Endodermal cell (in vitro differentiated cells): ENCODE measurements around the gene TUFM. TPM values are rescaled to one million over a fixed set of nuclear protein-coding genes. Genes with fewer than 3 reads are reported as not detected.
"Not testable (repeated sequence)": the region's sequence is repeated elsewhere in the genome, so short reads cannot be mapped to it uniquely, and the experiment has no call there.

Experiments used
- DNase-seq: peaks from one replicate; pipeline ENCODE4 v3.0.0-alpha.2; 2017
- H3K27ac ChIP-seq: 2 replicates; pipeline ENCODE4 v1.5.1; 2013; ENCODE audit warnings: mild to moderate bottlenecking, low read depth, low read length, moderate library complexity
- H3K27me3 ChIP-seq: 2 replicates; pipeline ENCODE4 v1.6.1; 2013; ENCODE audit warnings: mild to moderate bottlenecking, low read length, moderate library complexity; ENCODE audit not compliant: insufficient read depth, control insufficient read depth, poor library complexity, severe bottlenecking
- H3K36me3 ChIP-seq: 2 replicates; pipeline ENCODE4 v1.7.0; 2013; ENCODE audit warnings: mild to moderate bottlenecking, low read length, moderate library complexity; ENCODE audit not compliant: control insufficient read depth, insufficient read depth
- H3K4me1 ChIP-seq: one replicate; pipeline ENCODE4 v1.7.0; 2013; ENCODE audit warnings: low read length; ENCODE audit not compliant: control insufficient read depth, insufficient read depth
- H3K4me3 ChIP-seq: 2 replicates; pipeline ENCODE4 v1.5.1; 2013; ENCODE audit warnings: mild to moderate bottlenecking, low read length, moderate library complexity
- H3K9ac ChIP-seq: 2 replicates; pipeline ENCODE4 v1.6.1; 2013; ENCODE audit warnings: mild to moderate bottlenecking, low read length, moderate library complexity; ENCODE audit not compliant: poor library complexity, severe bottlenecking; ENCODE audit errors: extremely low read depth
- H3K9me3 ChIP-seq: 2 replicates; pipeline ENCODE4 v1.6.1; 2013; ENCODE audit warnings: mild to moderate bottlenecking, low read length, moderate library complexity; ENCODE audit not compliant: control insufficient read depth
- H3K27ac Mint-ChIP-seq: 2 replicates; pipeline ENCODE4 v1.8.0; 2020; ENCODE audit warnings: mixed read lengths
- H3K27me3 Mint-ChIP-seq: 2 replicates; pipeline ENCODE4 v1.8.0; 2021; ENCODE audit warnings: mild to moderate bottlenecking, mixed read lengths; ENCODE audit not compliant: insufficient read depth
- H3K36me3 Mint-ChIP-seq: 2 replicates; pipeline ENCODE4 v1.8.0; 2020; ENCODE audit warnings: low read depth, mixed read lengths
- H3K4me1 Mint-ChIP-seq: 2 replicates; pipeline ENCODE4 v1.8.0; 2020; ENCODE audit warnings: mixed read lengths
- H3K4me3 Mint-ChIP-seq: 2 replicates; pipeline ENCODE4 v1.8.0; 2020; ENCODE audit warnings: mild to moderate bottlenecking, moderate library complexity, mixed read lengths
- H3K9me3 Mint-ChIP-seq: 2 replicates; pipeline ENCODE4 v1.8.0; 2020; ENCODE audit warnings: mild to moderate bottlenecking, mixed read lengths
- WGBS, 2 experiments: methylation state at CpG; one replicate each; pipeline versions ENCODE4 v1.1.5 to v1.1.7; 2013; ENCODE audit warnings: missing lambda C conversion rate in 2 of 2, mixed read lengths in 1 of 2; ENCODE audit not compliant: insufficient coverage in 1 of 2, insufficient read length in 1 of 2; 5-methylcytosine and 5-hydroxymethylcytosine counted together
- total RNA-seq, 2 donors: library from RNA; stranded (reverse); fragmentation: NEBNext Ultra II Directional in 1 of 2; extraction: Animal tissue kit (Norgen Biotek cat#: 25700) in 1 of 2; gene quantifications; 2 replicates in 1 of 2; 3 replicates in 1 of 2; pipeline ENCODE4 v1.2.1, GENCODE V29; 2021
- TF ChIP-seq, protein P1 (sequence below): fragments of 200-600 bp; sonication (generic); conservative IDR thresholded peaks from 2 replicates; pipeline ENCODE4 v1.5.0; 2021; ENCODE audit warnings: antibody characterized with exemption, mild to moderate bottlenecking

Gene TUFM
- total RNA-seq, 2 donors from 2014 or later, result 158 to 165 TPM

DNA sequence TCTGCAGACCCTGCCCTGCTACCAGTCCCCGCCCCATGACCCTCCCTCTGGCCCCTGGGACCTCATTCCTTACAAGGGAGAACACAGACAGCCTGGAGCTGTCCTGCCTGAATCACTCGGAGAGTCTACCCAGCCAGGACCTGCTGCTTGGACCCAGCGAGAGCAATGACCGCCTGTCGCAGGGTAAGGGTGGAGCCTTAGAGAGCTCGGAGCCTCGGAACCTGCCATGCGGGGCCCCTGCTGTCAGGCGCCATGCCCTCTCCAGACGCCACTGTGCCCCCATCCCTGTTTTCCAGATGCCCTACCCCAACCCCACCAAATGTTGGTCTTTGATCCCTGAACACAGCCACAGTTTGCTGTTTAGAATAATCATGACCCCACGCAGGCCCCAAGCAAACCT, 23.1 kb upstream of the TUFM start:
- no peak overlapping the region for H3K4me3 Mint-ChIP-seq
- Histone ChIP-seq H3K4me3 (no peak overlapping the region), H3K4me1 (peaks cover 7% of the 10 kb centered on the region), H3K9ac (no peak overlapping the region), H3K27ac (no peak overlapping the region), H3K36me3 (peaks cover 41% of the 10 kb centered on the region), H3K27me3 (no peaks in the 10 kb centered on the region), H3K9me3 (no peaks in the 10 kb centered on the region)
- peaks cover 45% of the 10 kb centered on the region for H3K36me3 Mint-ChIP-seq
- H3K27ac Mint-ChIP-seq, result no peak overlapping the region
- TF ChIP-seq, protein P1, sequence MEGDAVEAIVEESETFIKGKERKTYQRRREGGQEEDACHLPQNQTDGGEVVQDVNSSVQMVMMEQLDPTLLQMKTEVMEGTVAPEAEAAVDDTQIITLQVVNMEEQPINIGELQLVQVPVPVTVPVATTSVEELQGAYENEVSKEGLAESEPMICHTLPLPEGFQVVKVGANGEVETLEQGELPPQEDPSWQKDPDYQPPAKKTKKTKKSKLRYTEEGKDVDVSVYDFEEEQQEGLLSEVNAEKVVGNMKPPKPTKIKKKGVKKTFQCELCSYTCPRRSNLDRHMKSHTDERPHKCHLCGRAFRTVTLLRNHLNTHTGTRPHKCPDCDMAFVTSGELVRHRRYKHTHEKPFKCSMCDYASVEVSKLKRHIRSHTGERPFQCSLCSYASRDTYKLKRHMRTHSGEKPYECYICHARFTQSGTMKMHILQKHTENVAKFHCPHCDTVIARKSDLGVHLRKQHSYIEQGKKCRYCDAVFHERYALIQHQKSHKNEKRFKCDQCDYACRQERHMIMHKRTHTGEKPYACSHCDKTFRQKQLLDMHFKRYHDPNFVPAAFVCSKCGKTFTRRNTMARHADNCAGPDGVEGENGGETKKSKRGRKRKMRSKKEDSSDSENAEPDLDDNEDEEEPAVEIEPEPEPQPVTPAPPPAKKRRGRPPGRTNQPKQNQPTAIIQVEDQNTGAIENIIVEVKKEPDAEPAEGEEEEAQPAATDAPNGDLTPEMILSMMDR, result no peak
- WGBS, 2 experiments, result 92 to 96% methylated on average over 5 to 11 of the region's 11 CpGs
- H3K9me3 Mint-ChIP-seq, result no peaks in the 10 kb centered on the region
- H3K4me1 Mint-ChIP-seq, result peaks cover 13% of the 10 kb centered on the region
- no peaks in the 10 kb centered on the region for H3K27me3 Mint-ChIP-seq
- no peak for DNase-seq

DNA sequence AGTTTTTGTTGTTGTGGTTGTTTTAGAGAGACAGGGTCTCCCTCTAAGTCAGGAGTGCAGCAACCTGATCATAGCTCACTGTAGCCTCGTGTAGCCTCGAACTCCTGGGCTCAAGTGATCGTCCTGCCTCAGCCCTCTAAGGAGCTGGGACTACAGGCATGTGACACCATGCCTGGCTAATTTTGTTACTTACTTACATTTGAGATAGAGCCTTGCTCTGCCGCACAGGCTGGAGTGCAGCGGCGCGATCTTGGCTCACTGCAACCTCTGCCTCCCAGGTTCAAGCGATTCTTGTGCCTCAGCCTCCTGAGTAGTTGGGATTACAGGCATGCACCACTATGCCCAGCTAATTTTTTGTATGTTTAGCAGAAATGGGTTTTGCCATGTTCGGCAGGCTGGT, 21.5 kb upstream of the TUFM start:
- not testable (repeated sequence) for H3K27ac ChIP-seq, H3K9me3 ChIP-seq, H3K9me3 Mint-ChIP-seq, H3K27me3 ChIP-seq, H3K4me3 ChIP-seq, H3K27ac Mint-ChIP-seq, H3K4me3 Mint-ChIP-seq, H3K27me3 Mint-ChIP-seq, H3K9ac ChIP-seq, DNase-seq, H3K4me1 ChIP-seq
- Mint-ChIP-seq H3K4me1 (peaks cover 15% of the 10 kb centered on the region), H3K36me3 (peaks cover 35% of the 10 kb centered on the region)
- 89 to 96% methylated on average over 7 to 9 of the region's 9 CpGs for WGBS, 2 experiments
- peaks cover 31% of the 10 kb centered on the region for H3K36me3 ChIP-seq

DNA sequence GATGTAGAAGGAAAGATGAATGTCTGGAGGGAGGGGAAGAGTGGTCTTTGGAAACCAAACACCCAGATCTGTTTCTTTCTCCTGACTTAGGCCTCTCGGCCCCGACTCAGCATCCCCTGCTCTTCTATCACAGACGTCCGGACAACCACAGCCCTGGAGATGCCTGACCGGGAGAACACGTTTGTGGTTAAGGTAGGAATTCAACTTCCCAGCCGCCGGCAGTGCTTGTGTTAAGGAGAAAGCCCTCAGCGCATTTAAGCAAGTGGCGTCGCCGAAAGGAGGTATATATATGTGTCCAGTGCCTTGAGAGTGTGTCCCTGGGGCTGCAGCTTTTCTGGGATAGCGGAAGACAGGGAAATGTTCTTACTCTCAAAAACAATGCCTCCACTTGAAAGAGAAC, 21.1 kb upstream of the TUFM start:
- H3K9me3 Mint-ChIP-seq, result no peaks in the 10 kb centered on the region
- 92 to 94% methylated on average over 7 to 13 of the region's 13 CpGs for WGBS, 2 experiments
- Histone ChIP-seq H3K27me3 (no peaks in the 10 kb centered on the region), H3K27ac (no peak overlapping the region), H3K4me3 (no peak overlapping the region), H3K9ac (no peak overlapping the region), H3K4me1 (peaks cover 7% of the 10 kb centered on the region), H3K36me3 (peaks cover 31% of the 10 kb centered on the region), H3K9me3 (no peaks in the 10 kb centered on the region)
- no peak overlapping the region for H3K4me3 Mint-ChIP-seq
- no peak overlapping the region for H3K27ac Mint-ChIP-seq
- peaks cover 15% of the 10 kb centered on the region for H3K4me1 Mint-ChIP-seq
- H3K27me3 Mint-ChIP-seq, result no peaks in the 10 kb centered on the region
- H3K36me3 Mint-ChIP-seq, result peaks cover 32% of the 10 kb centered on the region
- no peak for DNase-seq
- TF ChIP-seq, protein P1, result no peak

DNA sequence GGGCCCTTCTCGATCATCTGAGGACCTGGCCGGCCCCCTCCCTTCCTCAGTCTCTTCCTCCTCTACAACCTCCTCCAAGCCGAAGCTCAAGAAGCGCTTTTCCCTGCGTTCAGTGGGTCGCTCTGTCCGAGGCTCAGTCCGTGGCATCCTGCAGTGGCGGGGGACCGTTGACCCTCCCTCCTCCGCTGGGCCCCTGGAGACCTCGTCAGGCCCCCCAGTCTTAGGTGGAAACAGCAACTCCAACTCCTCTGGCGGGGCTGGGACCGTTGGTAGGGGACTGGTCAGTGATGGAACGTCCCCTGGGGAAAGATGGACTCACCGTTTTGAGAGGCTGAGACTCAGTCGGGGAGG, 20.3 kb upstream of the TUFM start:
- no peaks in the 10 kb centered on the region for H3K27me3 Mint-ChIP-seq
- H3K27ac ChIP-seq, result no peak overlapping the region
- no peaks in the 10 kb centered on the region for H3K9me3 ChIP-seq
- H3K27me3 ChIP-seq, result no peaks in the 10 kb centered on the region
- H3K9me3 Mint-ChIP-seq, result no peaks in the 10 kb centered on the region
- no peak overlapping the region for H3K4me3 Mint-ChIP-seq
- peaks cover 30% of the 10 kb centered on the region for H3K36me3 ChIP-seq
- no peak overlapping the region for H3K4me3 ChIP-seq
- TF ChIP-seq, protein P1, result no peak
- DNase-seq, result no peak
- H3K27ac Mint-ChIP-seq, result peak overlapping the region; percentile 64
- 95 to 96% methylated on average over 4 to 17 of the region's 17 CpGs for WGBS, 2 experiments
- no peak overlapping the region for H3K9ac ChIP-seq
- peaks cover 15% of the 10 kb centered on the region for H3K4me1 Mint-ChIP-seq
- peaks cover 7% of the 10 kb centered on the region for H3K4me1 ChIP-seq
- peaks cover 32% of the 10 kb centered on the region for H3K36me3 Mint-ChIP-seq
